T-helper 22 cell (primary cell): ENCODE data around the gene TGIF1.

Source experiments
- DNase-seq: peaks from one replicate; pipeline ENCODE4 v3.0.0-alpha.2; 2020; ENCODE audit warnings: low read depth

TGIF1 gene

DNA sequence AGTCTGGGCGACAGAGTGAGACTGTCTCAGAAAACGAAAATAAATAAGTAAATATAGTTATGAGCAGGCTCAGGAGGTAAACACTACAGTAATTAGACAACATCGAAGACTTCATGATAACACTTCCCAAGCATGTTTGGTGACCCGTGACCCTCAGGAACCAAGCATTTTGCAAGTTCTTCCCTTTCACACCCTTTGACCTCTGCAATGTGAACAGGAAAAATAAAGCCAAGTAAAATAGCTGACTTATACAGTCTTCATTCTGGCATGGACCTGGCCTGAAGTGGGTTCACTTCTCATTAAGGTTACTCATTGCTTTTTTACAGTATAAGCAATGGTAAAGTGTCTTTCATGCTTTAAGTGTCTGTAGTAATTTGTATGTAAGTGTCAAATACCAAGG, 15.3 kb upstream of the TGIF1 start:
- no peak for DNase-seq

DNA sequence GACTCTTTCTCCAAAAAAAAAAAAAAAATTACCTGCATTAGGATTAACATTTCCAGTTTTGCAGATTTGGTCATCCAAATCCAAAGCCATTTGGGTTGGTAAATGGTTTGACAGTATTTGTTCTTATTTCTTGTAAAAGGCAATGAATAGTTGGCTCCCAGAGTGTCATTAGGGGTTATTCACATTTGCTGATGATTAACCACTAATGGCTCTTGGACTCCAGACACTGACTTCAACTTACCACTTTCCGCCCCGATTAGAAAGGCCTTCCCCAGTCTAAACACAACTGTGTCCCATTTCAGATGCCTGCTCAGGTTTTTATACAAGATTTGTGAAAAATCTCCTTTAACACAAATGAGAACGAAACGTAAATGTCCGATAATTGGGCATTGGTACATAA, 9.6 kb upstream of the TGIF1 start:
- DNase-seq, result no peak

DNA sequence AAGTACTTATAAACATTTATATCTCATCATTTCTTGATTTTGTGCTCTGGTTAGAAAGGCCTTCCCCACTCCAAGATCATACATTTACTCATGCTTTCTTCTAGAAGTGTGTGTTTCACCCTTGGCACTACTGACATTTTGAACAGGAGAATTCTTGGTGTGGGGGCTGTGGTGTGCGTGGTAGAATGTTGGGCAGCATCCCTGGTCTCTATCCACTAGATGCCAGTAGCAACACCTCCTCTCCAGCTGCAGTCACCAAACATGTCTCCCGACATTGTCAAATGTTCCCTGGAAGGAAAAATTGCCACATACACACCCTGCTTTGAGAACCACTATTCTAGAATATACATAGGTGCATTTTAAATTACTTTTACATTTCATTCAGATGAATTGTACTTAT, 8.7 kb upstream of the TGIF1 start:
- no peak for DNase-seq

DNA sequence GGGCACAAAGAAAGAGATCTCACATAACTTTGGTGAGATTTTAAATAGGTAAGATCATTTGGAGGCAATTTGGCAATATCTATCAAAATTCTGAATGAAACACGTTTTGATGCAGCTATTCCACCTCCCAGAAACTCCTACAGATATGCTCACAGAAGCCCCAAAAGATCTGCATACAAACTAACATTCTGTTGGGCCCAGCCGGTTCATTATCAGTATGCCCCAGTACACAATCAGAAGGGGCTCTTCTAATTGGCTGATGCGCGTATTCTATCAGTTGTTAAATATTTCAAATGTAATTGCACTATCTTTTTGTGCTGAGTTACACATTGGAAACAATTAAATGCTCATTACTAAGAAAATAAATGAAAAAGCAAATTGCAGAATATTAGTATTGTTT, 7.1 kb upstream of the TGIF1 start:
- no peak for DNase-seq

DNA sequence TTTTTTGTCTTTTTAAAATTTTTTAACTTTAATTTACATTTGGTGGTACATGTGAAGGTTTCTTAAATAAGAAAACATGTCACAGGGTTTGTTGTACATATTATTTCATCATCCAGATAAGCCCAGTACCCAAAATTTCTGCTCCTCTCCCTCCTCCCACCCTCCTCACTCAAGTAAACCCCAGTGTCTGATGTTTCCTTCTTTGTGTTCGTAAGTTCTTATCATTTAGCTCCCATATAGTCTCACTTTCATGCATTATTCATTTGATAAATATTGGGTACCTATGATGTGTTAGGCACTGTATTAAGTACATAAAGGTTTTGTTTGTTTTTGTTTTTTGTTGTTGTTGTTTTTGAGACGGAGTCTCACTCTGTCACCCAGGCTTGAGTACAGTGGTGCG, 5.7 kb upstream of the TGIF1 start:
- DNase-seq, result no peak

DNA sequence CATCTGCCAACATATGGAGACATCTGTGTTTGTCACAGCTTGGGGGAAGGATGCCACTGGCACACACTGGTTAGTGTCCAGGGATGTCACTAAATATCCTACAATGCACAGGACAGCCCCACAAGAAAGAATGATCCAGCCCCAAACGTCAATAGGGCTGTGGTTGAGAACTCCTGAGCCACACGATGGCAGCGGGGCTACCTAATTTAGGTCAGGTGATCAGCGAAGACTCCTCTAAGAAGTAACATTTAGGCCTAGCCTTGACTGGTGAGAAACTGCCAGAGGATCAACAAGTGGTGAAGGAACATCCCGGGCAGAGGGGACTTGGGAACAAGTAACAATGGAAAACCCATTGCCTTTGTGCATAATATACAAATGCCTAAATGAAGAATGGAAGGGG, 5.0 kb upstream of the TGIF1 start:
- DNase-seq, result no peak

DNA sequence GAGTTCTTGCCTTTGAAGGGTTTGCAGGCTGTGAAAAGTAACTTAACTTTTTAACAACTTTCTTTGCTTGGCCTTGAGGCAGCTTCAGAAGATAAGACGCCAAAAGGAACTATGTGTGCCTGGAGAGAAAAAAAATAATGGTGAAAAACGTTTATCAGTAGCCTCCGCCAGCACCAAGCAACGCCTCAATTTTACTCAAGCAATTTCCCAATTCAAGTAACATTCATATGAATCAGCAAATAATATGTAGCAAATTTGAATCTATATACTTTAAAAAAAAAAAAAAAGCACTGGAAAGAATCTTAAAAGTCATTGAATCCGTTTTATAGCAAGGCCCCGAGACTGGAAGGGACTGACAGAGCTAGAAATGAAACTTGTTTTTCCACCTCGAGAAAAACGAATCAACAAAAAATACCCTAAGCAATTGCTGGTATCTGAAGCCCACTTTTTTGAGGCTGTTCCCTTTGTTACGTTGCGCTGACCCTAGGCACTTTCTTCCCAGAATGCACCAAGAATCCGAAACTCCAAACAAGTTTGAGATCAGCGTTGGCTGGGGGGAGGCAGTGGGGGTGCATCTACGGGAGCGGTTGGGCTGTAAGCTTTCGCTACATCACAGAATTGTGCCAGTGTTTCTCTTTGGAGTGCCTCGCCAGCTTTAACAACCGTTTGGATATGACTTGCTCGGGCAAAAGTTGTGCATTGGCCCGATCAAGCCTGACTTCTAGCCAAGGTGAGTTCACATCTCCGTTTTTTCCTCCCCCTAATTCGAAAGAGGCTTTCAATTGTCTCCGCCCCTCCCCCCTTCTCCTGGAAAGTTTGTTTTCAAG, 2.7 kb upstream of the TGIF1 start:
- no peak for DNase-seq

DNA sequence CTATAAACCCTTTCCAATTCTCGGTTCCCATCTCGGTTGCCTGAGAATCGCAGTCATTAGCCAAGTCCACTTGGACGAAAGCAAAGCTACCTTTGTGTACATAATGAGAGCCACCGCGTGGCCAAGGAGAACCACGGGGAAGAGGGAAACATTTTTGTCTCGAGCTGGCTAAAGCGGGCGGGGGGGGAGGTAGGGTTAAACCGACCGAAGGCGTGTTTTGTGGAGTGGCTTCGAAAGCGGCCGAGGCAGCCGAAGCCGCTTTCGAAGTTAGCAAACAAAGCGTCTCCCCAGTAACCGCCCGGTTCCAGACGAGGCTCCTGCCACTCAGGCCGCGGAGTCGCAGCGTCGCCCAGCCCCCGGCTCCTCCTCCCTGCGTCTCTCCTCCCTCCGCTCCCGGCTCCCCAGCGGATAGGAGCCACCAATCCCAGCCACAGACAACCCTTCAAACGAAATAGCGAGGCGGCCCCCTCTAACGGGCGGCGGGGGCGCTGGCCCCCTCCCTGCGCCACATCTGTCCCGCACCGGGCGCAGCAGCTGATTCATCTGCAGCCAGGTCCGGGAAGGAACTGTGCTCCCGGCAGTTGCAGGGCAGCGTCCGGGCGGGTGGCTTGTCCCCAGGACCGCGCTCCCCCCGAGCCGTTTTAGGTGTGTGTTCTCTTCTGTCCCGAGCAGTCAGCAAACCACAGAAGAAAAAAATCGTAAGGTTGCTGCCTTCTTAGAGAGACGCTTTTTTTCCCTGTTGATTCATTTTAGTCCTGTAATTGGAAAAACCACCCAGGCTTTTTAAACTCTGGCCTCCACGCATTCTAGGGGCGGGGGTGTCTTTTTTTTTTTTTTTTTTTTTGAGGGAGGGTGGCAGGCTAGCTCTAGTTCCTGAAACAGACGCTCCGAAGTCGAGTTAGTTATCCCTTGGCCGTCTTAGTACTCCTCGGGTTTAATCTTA, 1.8 kb upstream of the TGIF1 start:
- DNase-seq, result peak; percentile 80

DNA sequence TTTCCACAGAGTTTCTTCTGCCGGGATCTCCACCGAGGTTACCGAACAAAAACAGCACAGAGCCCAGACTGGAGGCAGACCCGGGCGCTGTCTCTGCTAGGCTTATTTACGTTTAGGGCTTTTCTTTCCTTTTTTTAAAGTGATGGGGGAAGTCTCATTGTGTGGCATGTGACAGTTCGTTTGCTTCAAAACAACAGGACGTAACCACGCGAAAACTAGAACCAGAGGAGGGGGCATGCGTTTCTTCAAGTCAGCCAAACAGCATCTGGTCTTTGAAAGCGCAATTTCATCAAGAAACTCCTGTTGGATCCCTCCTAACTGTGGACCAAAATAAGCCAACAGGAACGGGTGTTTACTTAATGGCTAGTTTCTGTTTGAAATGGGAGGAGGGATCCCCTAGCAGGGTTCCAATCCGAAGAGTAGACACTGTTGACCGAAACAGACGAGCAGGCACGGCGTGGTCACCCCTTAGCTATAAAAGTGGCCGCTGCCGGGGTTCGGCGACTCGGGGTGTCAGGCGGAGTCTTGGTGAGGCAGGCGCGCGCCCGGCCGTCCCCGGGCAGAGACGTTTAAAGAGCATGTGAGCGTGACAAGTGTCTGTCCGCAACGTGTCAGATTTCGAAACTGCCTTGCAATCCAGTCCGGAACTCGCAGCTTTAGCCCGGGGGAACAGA, 997 bp upstream of the TGIF1 start:
- peak; percentile 76 for DNase-seq

DNA sequence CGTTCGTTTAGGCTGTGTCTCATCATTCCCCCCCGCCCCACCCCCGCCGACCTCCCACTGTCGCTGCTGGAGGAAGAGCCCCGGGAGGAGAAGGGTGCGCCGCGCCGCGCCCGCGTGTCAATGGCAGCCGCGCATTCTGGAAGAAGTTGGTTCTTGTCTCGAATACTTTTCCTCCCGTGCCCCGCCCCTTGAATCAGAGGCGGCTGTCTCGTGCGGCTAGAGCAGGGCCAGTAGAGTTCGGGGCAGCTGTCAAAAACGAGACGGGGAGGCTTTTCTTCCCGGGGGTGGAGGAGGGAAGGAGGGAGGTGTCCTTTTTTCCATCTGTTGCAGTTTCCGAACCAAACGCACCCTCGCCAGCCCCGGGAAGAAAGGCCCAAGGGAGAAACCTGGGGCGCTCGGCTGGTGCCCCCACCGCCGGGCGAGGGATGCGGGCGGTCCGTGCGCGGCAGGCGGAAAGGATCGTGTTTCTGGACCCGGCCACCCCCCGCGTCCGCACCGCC, 410 bp upstream of the TGIF1 start:
- no peak for DNase-seq

DNA sequence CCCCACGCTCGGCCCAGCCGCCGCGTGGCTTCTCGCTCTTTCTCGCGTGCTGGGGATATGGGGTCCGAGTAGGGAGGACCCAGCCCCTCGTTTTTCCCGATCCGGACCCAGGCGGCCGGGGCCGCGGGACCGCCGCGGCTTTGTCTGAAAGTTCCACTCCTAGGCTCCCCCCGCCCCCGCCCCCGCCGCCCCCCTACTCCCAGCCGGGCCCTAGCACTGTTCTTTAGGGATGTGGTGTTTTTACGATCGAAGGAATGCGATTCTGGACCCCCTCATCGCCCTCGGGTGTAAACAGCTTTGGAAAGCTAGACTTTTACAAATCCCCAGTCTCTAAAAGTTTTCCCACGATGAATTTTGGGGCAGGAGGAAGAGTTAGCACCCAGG, 819 bp downstream of the TGIF1 start:
- DNase-seq, result no peak

DNA sequence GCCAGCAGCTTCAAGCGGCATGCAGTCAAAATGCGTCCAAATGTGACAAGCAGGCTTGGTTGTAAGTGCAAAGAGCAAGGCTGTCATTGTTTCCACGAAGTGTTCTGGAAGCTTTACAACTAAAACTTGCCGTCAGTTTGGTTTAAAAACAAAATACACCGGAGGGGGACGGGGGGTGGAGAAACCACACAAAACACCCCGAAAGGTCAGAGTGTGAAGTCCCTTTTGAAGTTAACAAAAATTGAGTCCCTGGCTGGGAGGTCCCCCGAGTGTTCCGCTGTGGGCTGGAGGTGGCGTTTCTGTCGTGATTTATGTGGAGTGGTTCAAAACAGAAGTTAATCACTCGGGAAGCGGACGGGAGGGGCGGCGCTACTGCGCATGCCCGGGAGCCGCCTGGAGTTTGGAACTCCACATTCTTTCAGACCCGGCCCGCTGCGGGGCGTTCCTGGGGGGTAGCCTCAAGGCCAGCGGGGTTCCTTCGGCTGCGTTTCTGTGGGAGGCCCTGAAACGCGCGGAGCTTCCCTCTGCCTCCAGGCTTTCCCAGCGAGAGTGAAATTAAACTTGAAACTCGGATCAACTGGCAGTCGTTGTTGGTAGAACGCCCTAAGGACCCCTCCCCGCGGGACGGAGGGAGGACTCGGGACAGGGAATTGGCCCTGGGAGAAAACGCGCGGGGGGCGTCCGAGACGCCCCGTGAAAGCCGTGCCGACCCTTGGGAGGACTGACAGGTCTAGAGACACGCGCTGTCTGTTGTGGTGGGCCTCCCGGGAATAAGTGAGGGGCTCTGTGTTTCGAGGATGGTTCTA, 1.4 kb downstream of the TGIF1 start:
- peak; percentile 77 for DNase-seq

DNA sequence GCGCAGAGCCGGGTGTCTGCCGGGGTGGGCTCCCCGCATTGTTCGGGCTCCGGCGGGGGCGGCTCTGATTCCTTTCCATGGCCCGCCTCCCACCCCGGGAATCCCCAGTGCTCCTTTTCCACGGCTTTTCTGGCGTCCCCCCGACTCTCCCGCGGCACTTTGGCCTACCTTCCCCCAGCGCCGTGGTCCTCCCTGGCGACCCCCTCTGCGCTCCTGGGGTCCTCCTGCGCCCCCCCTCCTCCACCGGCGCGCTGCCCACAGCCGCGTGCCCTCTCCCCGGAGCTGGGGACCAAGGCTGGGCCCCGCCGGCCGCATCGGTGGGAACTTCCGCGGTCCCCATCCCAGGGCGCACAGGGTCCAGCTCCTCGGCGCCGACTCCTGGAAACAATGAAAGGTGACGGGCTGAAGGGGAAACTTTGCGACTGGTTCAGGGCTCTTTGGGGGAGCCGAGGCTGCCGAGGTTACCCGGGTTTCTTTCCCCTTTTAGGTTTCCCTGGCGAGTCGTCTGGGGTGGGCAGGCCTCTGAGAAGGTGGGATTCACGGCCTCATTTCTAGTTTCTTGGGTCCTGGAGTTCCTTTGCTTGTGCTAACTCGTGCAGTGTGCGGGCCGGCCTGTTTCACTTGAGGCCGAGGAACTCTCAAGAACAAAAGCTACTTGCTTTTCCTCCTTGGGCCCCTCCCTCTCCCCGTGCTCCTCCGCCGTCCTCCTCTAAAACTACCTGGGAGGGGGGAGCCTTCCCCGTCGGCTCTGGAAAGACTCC, 2.2 kb downstream of the TGIF1 start:
- no peak for DNase-seq

DNA sequence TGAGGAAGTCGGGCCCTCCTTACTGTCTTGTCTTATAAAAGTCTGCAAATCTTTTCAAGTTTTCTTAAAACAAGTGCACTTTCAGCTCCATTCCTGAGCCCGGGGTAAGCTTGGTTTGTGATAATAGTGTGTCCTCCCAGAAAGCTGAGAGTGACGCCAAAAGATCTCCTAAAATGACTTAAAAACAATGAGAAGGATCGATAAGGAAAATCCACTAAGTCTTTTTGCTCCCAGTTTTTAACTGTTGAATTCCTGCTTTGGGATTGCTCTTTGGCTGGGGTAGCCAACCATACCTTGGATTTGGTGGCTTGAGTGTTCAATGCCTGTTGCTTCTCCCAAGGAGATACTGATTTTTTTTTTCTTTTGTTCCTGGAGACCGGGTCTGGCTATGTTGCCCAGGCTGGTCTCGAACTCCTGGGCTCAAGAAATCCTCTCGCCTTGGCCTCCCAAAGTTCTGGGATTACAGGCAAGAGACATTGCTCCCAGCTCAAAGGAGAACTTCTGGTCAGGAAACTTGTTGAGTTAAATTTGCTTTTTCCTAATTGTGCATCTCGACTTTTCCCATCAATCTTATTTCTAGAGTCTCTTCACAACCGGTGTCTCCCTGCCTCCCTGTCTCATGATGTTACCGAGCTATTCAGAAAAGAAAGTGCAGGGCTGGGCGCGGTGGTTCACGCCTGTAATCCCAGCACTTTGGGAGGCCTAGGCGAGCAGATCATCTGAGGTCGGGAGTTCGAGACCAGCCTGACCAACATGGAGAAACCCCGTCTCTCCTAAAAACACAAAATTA, 3.0 kb downstream of the TGIF1 start:
- no peak for DNase-seq

DNA sequence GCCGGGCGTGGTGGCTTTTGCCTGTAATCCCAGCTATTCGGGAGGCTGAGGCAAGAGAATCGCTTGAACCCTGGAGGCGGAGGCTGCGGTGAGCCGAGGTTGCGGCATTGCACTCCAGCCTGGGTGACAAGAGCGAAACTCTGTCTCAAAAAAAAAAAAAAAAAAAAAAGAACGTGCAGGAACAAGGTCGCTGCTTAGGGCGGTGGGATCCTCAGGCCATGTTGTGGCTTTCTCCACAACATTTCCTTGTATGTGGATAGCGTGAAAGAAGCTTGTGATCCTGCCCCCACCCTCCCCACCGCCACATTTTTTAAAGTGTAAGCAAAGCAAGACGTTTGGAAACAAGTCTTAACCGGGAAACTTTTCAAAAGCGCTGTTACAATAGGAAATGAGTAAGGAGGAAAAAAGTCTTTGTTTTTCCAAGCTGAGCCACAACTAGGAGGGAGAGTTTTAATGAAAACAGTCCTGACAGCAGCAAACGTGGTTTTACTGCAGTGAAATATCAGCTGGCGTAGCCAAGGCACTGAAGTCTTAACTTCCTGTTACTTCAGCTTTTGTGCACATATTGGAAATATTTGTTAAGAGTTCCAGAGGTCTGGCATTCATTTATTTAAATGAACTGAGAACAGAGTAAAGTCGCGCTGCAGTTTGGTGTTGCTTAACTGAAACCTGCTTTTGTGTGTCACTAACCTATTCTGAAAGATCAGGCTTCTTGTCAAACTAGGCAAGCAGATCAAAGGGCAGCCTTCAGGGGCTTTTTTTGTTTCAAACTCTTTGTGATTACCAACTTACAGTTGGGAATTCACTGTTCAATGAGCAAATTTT, 3.8 kb downstream of the TGIF1 start:
- no peak for DNase-seq

DNA sequence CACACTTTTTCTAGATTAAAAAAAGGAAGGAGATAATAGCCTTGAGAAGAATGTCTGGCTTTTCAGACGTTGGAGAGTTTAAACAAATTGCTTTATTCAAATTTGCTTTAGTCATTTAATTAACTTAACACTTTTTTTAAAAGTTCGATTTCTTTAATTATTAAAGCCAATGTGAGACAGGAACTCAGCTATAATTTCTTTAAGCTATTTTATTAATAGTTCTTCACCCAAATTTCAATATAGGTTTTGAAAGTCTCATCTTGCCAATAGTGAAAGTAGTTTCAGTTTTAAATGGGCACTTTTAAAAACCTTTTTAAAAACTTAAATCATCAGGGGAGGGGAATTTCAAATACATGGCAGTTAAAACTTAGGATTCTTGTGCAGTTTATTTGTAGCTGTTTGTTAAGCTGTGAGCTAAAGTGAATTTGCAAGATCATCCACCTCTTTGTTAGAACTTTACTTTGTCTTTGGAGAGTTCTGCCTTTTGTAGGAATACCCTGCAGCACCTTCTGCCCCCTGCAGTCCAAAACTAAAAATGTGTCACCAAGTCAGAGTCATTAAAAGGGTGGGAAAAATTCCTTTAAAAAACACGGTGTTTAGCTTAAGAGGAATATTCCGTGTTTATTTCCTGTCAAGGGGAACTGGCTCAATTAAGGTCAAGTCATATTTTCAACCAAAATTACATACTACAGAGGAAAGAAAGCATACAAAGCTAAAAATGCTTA, 4.6 kb downstream of the TGIF1 start:
- no peak for DNase-seq

DNA sequence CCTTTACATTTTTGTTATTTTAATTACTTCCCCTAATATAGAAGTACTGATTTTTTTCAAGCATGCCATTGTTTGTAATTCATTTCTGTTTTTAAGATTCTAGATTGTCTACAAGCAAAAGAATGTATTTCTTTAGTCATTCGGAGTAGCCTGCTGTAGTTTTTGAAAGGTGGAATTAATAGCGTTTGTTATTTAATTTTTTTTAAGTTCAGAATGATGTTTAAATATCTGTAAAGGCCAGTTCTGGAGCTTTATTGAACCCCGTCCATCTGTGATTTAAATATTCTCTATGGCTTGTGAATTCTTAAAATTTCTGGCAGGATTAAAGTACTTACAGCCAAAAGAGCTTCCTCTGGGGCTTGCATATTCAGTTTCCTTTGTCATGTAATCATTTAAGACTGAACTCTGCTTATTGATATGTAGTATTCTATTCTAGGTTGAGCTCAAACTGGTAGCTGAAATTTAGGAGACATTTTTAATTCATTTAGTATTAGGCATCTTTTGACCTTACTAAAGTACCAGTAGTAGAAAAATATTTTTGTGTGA, 5.2 kb downstream of the TGIF1 start:
- no peak for DNase-seq
